Peyer's patch (tissue), 4 donors: ENCODE data around the gene RFLNA.

Experiments used
- POLR2A ChIP-seq, 2 donors: fragments of 450-650 bp; IDR thresholded peaks; one replicate each; pipeline ENCODE4 v1.5.1; 2017; ENCODE audit warnings: antibody characterized with exemption in 2 of 2, mild to moderate bottlenecking in 2 of 2, moderate library complexity in 2 of 2
- TF ChIP-seq, protein P1 (sequence below), 6 experiments: fragments of 450-650 bp in 4 of 6; fragments of 200-600 bp in 2 of 6; sonication (generic) in 1 of 6; IDR thresholded peaks; one replicate each; pipeline ENCODE4 v1.5.1; 2017 to 2019; ENCODE audit warnings: antibody characterized with exemption in 6 of 6, mild to moderate bottlenecking in 3 of 6, moderate library complexity in 1 of 6

DNA sequence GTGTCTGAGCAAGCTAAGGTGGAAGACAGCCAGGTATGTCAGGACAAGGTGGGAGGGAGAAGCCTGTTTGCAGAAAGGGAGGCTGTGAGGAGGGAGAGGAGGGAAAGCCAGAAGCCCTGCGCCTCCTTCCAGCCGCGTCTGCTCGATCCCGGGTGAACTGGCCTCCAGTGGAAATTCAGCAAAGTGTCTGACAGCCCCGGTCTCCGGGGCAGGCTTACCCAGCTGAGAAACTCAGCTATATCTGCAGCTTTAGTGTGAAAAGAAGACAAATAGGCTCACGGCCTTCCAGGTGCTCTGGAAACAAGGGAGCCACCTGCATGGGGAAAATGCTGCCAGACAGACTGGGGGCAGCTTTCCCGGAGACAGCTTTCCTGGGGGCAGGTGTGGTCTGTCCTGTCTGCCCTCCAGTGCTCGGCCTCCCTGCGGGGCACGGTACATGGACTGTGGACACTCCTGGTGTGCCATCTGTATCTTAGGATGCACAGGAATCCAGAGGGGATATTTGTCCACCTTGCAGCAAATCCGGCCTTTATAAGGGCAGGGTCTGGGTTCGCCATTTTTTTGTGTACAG is 6.3 kb downstream of the RFLNA start:
- TF ChIP-seq, protein P1, sequence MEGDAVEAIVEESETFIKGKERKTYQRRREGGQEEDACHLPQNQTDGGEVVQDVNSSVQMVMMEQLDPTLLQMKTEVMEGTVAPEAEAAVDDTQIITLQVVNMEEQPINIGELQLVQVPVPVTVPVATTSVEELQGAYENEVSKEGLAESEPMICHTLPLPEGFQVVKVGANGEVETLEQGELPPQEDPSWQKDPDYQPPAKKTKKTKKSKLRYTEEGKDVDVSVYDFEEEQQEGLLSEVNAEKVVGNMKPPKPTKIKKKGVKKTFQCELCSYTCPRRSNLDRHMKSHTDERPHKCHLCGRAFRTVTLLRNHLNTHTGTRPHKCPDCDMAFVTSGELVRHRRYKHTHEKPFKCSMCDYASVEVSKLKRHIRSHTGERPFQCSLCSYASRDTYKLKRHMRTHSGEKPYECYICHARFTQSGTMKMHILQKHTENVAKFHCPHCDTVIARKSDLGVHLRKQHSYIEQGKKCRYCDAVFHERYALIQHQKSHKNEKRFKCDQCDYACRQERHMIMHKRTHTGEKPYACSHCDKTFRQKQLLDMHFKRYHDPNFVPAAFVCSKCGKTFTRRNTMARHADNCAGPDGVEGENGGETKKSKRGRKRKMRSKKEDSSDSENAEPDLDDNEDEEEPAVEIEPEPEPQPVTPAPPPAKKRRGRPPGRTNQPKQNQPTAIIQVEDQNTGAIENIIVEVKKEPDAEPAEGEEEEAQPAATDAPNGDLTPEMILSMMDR (IDR thresholded peaks at IDR 0.05), result no peak
- no peak for TF ChIP-seq POLR2A (IDR thresholded peaks at IDR 0.05)
